ACC112 (cell line): ENCODE measurements around the gene TMEM117.

Experiments used
- H2AFZ ChIP-seq: fragments of 200-600 bp; sonication (generic); one replicate; pipeline ENCODE4 v1.6.0; 2017; ENCODE audit warnings: antibody characterized with exemption, low read length; ENCODE audit not compliant: unreplicated experiment
- H3K27ac ChIP-seq: fragments of 200-600 bp; sonication (generic); 2 replicates; pipeline ENCODE4 v1.5.1; 2014; ENCODE audit warnings: low read depth, mild to moderate bottlenecking, antibody characterized with exemption, low read length, moderate library complexity
- H3K27me3 ChIP-seq: fragments of 200-600 bp; sonication (generic); 2 replicates; pipeline ENCODE4 v1.6.1; 2014; ENCODE audit warnings: mild to moderate bottlenecking, antibody characterized with exemption, low read length, moderate library complexity, mixed read lengths; ENCODE audit not compliant: insufficient read depth
- H3K36me3 ChIP-seq: fragments of 200-600 bp; sonication (generic); 2 replicates; pipeline ENCODE4 v1.6.1; 2016; ENCODE audit warnings: mild to moderate bottlenecking, antibody characterized with exemption, low read length, moderate library complexity, mixed read lengths; ENCODE audit not compliant: insufficient read depth
- H3K4me1 ChIP-seq: fragments of 200-600 bp; sonication (generic); one replicate; pipeline ENCODE4 v1.6.1; 2016; ENCODE audit warnings: low read length, mixed read lengths; ENCODE audit not compliant: insufficient read depth, unreplicated experiment, control insufficient read depth
- H3K4me3 ChIP-seq: fragments of 200-600 bp; sonication (generic); 2 replicates; pipeline ENCODE4 v1.5.1; 2014; ENCODE audit warnings: mild to moderate bottlenecking, low read depth, low read length
- H3K79me2 ChIP-seq: fragments of 200-600 bp; sonication (generic); one replicate; pipeline ENCODE4 v1.6.0; 2016; ENCODE audit warnings: low read length; ENCODE audit not compliant: control insufficient read depth, unreplicated experiment, insufficient read depth

The TMEM117 gene

GRCh38 chr12:44287545-44287944, 451.7 kb downstream of the TMEM117 start:
- H3K27ac ChIP-seq = no peak overlapping the region

GRCh38 chr12:44294649-44295048, 458.8 kb downstream of the TMEM117 start:
- Histone ChIP-seq H3K36me3 (no peaks in the 10 kb centered on the region), H3K79me2 (no peaks in the 10 kb centered on the region), H2AFZ (no peak overlapping the region), H3K4me3 (no peak overlapping the region), H3K27me3 (no peaks in the 10 kb centered on the region), H3K27ac (no peak overlapping the region), H3K4me1 (no peaks in the 10 kb centered on the region)

More at GRCh38 chr12:44287545-44287944, 451.7 kb downstream of the TMEM117 start:
- no peaks in the 10 kb centered on the region for H3K27me3 ChIP-seq
- no peaks in the 10 kb centered on the region for H3K36me3 ChIP-seq
- no peak overlapping the region for H3K4me3 ChIP-seq
- H3K79me2 ChIP-seq = no peaks in the 10 kb centered on the region
- no peak overlapping the region for H2AFZ ChIP-seq
- peaks cover 6% of the 10 kb centered on the region for H3K4me1 ChIP-seq

GRCh38 chr12:44295958-44296623, 460.2 kb downstream of the TMEM117 start:
- Histone ChIP-seq H3K79me2 (no peaks in the 10 kb centered on the region), H3K4me3 (no peak overlapping the region), H3K27ac (no peak overlapping the region), H3K27me3 (no peaks in the 10 kb centered on the region), H3K36me3 (no peaks in the 10 kb centered on the region), H2AFZ (no peak overlapping the region), H3K4me1 (no peaks in the 10 kb centered on the region)

GRCh38 chr12:44296624-44297197, 460.8 kb downstream of the TMEM117 start:
- Histone ChIP-seq H3K27ac (no peak overlapping the region), H3K36me3 (no peaks in the 10 kb centered on the region), H2AFZ (no peak overlapping the region), H3K27me3 (no peaks in the 10 kb centered on the region), H3K4me3 (no peak overlapping the region), H3K4me1 (no peaks in the 10 kb centered on the region), H3K79me2 (no peaks in the 10 kb centered on the region)

GRCh38 chr12:44299524-44299923, 463.6 kb downstream of the TMEM117 start:
- Histone ChIP-seq H3K79me2 (no peaks in the 10 kb centered on the region), H3K27me3 (no peaks in the 10 kb centered on the region), H2AFZ (no peak overlapping the region), H3K27ac (no peak overlapping the region), H3K4me3 (no peak overlapping the region), H3K4me1 (no peaks in the 10 kb centered on the region), H3K36me3 (no peaks in the 10 kb centered on the region)

GRCh38 chr12:44307506-44308168, 471.8 kb downstream of the TMEM117 start:
- Histone ChIP-seq H3K4me3 (peak overlapping the region; percentile 47), H3K27me3 (no peaks in the 10 kb centered on the region), H3K79me2 (no peaks in the 10 kb centered on the region), H3K4me1 (no peaks in the 10 kb centered on the region), H3K27ac (no peak overlapping the region), H3K36me3 (no peaks in the 10 kb centered on the region), H2AFZ (no peak overlapping the region)

- Histone ChIP-seq H3K79me2 (no peaks in the 10 kb centered on the region), H3K27ac (no peak overlapping the region), H3K4me1 (no peaks in the 10 kb centered on the region), H2AFZ (no peak overlapping the region), H3K4me3 (no peak overlapping the region), H3K27me3 (no peaks in the 10 kb centered on the region), H3K36me3 (no peaks in the 10 kb centered on the region)
Measured at GRCh38 chr12:44313188-44313587, 477.3 kb downstream of the TMEM117 start.

- Histone ChIP-seq H3K27ac (no peak overlapping the region), H3K36me3 (no peaks in the 10 kb centered on the region), H3K79me2 (no peaks in the 10 kb centered on the region), H3K4me3 (no peak overlapping the region), H3K4me1 (no peaks in the 10 kb centered on the region), H2AFZ (no peak overlapping the region), H3K27me3 (no peaks in the 10 kb centered on the region)
Measured at GRCh38 chr12:44314007-44314500, 478.2 kb downstream of the TMEM117 start.

- H2AFZ ChIP-seq = no peak overlapping the region
- no peaks in the 10 kb centered on the region for H3K36me3 ChIP-seq
- H3K27ac ChIP-seq = no peak overlapping the region
- no peak overlapping the region for H3K4me3 ChIP-seq
- H3K79me2 ChIP-seq = no peaks in the 10 kb centered on the region
- H3K4me1 ChIP-seq = no peaks in the 10 kb centered on the region
- H3K27me3 ChIP-seq = no peaks in the 10 kb centered on the region
Measured at GRCh38 chr12:44317651-44318126, 481.8 kb downstream of the TMEM117 start.

GRCh38 chr12:44331269-44331668, 495.4 kb downstream of the TMEM117 start:
- no peaks in the 10 kb centered on the region for H3K4me1 ChIP-seq
- H3K27ac ChIP-seq = no peak overlapping the region
- no peaks in the 10 kb centered on the region for H3K79me2 ChIP-seq
- no peak overlapping the region for H3K4me3 ChIP-seq
- no peaks in the 10 kb centered on the region for H3K36me3 ChIP-seq
- H3K27me3 ChIP-seq = no peaks in the 10 kb centered on the region
- H2AFZ ChIP-seq = no peak overlapping the region
